SW 1271 (cell line): ENCODE results near the gene SLC6A1.

Experiments used
- DNase-seq, 2 experiments: peaks; one replicate each; lab custom pipeline; 2025; lab: John Stamatoyannopoulos, UW

SLC6A1 gene

DNA sequence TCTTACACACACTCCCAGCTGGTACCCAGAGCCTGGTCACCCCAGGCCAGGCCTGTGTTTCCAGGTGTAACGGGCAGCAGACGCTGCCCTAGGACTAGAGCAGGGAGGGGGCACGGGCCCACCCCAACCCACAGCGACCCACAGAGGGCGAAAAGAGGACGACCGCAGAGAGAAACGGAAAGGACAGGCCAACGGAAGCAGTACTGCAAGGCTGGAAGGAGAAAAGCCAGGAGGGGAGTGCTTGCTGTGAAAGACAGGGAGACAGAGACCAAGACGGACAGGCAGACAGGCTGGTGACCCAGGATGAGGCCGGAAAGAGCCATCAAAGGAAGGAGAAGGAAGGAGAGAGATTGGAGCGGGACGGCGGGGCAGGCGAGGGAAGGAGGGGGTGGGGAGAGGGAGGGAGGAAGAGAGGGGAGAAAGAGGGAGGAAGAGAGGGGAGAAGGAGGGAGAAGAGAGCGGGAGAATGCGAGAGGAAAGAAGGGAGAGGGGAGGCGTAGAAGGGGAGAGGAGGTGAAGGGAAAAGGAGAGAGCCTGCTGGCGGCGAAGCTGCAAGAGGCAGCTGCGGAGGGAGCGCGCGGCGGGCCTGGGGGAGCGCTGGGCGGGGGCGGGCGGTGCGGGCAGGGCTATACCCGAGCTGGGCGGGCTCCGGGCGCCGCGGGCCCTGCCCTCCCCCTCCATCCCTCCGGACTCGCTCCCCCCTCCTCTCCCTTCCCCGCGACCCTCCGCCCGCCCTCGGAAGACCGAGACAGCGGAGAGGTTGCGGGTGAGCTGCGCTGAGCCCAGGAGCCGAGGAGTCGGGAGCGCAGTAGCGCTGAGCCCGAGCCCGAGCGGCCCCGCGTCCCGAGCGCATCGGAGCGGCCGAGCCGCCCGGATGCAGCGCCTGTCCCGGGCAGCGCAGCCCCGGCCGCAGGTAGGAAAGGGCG is at the start of gene SLC6A1:
Gene SLC6A1, plus strand, starts transcription at position 732 of the 926 bp plus-strand sequence. CDS start 24,464 bp downstream, outside the sequence.
- DNase-seq = no peak

DNA sequence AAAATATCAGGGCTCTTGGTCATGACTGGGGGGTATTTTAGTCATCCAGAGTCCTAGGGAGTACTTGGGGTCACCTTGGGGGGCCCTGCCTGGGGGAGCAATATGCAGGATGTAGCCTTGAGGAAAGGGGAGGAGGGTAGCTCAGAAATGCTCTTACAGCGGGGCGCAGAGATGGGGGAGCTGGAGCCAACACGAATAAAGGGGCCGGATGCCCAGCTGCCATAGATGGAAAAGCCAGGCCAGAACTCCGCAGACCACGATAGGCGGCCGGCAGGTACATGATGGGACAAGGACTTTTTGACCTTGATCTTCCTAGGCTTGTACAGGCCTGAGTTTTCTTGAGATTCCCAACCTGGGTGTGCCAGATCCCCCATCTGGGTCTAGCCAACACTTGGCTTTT is 47.7 kb upstream of the SLC6A1 start:
- DNase-seq = no peak

DNA sequence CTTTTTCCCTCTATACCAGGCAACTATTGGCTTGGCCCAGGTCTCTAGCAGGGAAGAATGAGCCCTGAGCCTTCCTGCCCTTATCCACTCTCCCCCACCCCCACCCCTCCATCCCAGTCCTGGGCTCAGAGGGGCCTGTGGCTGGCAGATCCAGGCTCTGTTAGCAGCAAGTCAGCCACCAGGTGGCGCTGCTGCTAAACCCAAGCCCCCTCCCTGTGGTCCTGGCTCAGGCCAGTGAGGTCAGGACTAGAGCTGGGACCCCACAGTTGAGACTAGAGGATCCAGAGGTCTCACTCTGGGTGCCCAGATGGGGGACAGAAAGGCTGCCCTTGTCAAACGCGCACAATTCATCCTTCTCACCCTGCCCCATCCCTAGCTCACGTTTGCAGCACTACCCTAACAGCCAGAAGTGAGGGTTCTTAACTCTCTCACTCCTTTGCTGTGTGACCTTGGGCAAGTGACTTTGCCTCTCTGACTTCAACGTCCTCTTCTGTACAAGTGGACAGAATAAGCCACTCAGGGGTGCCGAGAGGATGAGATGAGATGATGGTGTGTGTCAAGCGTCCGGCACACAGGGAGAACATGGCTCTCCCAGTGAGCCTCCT is 46.8 kb upstream of the SLC6A1 start:
- DNase-seq = peak; percentile 15 to 22

DNA sequence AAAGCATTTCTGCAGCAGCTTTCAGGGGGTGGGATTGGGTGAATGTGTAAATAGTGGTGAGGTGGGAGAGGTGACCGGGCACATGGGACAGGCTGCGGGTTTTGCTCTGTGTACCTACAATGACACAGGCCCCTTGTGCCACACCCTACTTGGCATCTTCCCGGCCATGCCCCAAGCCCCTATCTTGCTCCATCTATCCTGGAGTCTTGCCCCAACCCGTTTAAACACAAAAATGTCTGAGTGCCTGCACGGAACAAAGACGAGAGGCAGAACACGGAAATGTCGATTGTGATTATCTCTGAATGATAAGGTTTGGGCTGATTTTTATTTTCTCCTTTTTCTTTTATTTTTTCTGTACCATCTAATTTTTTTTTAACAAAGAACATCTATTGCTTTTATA is 46.0 kb upstream of the SLC6A1 start:
- no peak for DNase-seq

DNA sequence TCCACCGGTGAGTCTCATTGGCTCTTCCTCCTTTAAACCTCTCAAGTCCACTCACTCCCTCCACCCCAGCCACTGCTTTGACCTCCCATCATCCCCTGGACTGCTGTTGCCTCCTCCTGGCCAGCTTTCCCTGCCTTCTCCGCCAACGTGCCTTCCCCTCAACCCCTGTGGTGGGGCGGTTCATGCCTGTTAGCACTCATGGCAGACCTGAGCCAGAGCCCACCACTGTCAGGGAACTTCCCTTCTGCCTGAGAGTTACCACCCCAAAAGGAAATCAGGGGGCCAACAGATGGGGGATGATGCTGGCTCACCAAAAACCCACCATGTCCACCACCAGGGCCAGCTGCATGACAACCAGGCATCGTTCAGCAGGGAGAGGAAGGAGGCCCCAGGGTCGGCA is 44.2 kb upstream of the SLC6A1 start:
- no peak for DNase-seq

DNA sequence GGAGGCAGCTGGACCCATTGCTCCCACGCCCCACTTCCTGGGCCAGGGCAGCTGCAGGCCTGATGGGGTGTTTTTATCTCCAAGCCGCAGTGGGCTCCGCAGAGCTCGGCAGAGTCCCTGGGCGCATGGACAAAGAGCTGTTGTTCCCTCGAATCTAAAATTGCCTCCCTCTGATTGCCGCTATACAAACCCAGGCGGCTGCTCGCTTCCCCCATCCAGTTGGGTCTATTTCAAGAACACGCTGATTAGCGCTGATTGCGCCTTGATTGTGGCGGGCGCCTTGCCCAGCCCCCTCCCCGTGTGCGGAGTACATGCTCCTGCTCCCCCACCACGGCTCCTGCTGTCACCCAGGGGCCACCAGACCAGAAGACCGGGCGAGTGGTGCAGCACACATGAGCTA is 43.4 kb upstream of the SLC6A1 start:
- no peak for DNase-seq

DNA sequence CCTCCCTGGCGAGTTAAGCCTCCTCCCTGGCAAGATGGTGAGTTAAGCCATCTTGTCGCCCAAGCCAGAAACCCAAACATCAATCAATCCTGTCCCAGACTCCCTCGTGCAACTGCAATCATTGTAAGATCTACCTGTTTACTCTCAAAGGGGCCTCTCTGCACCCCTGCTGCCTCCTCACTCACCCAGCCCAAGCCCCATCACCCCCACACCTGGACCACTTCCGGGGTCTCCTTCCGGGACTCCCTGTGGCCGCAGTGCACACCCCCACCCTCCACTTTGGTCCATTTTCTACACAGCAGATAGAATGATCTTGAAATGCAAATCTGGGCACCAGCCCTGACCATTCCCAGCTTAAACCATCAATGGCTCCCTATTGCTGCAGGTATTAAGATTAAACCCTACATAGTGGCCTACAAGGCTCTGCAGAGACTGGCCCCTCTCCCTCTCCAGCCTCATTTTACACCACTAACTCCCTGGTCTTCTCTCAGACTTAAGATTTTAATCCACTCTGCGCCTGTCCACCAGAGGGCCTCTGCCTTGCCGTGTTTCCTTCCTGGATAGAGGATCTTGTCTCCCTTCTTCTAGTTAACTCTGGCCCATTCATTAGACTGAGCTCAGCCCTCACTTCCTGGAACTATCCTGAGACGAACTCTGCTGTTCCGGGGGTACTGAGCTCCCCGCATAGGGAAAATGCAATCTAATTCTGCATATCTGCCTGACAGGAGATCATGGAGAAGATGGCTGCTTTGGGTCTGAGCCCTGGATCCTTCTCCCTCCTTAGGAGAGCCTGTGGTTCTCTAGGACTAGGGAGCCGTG is 41.9 kb upstream of the SLC6A1 start:
- peak; percentile 21 to 57 for DNase-seq

DNA sequence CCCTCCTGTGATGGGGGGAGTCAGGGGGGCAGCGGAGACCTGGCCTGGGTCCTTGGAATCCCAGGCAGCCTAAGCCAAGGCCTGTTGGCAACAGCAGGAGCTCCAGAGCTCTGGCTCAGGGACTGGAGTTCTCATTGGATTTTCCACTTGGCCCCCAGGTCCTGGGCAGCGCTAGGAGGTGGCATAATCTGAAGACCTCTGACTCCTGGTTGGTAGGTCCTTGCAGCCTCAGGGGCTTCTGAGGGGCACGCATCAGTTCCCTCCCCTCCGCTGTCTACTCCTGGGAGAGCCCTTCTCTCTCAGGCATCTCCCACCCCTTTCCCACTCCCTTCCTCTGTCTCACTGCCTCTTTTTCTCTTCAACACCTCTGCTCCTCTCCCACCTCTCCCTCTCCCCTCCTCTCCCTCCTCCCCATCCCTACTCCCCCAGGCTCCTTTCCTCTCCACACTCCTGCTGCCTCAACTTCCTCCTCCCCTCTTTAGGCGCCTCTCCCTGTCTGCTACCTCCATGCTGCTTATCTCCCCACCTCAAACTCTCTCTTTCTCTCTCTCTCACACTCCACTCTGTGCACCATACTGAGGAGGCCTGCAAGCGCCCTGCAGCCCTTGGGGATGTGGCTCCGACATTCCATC is 41.1 kb upstream of the SLC6A1 start:
- DNase-seq = no peak

DNA sequence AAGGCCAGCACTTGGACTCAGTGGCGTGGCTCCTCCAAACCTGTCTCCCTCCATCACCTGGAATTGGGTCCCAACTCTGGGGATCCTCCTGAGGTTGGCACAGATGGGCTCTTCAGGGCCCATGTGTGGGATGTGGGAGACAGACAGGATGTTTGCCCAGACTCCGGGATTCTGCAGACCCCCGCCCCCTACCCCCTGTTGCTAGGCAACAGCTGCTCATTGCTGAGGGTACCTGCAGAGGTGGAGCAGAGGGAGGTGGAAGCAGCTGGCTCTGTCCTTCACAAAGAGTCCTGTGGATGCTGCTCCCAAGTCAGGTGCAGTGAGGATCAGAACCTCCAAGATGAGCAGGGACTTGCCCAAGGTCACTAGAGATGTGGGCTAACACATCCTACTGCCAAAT is 40.0 kb upstream of the SLC6A1 start:
- DNase-seq = no peak

DNA sequence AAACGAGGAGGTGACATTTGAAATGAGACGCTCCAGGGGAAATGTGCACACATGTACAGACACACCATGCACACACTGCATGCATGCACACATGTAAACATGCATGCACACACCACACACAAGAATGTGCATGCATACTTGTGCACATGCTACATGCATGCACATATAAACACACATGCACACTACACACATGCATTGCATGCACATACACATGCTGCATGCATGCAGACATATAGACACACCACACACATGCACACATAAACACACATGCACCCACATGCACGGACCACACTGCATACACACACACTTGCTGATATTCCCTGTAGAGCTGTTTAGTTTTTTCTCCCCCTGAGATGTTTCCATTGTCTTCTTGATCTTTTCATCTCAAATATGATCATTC is 37.8 kb upstream of the SLC6A1 start:
- DNase-seq = no peak

DNA sequence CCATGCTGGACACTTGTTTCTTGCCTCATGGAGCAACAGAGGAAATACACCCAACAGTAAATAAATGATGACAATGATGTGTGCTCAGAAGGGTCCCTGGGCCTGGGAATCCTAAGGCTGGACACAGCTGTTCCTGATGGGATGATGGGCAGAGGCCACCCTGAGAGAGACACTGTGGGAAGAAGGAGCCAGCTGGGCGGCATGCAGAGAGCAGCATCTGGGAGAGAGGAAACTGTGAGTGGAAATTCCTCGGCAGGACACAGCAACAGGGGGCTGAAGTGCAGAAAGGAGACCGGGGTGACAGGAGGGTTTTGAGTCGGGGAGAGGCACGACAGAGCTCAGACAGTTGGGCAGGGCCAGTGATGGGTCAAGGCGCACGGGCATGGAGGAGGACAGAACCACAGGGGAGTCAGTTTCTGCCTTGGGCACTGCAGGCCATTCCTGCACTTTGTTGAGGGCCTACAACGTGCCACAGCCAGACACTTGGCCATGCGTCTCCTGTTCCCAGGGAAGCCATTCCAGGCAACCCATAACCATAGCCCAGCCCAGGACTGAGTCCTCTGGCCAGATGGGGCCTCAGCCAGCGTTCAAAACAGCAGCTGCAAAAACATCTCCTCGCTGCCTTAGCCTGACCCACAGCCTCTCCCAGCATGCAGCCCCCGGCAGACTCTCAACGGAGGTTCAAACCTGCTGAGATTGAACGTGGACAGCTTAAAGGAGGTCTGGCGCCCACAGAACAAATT is 36.7 kb upstream of the SLC6A1 start:
- DNase-seq = no peak

DNA sequence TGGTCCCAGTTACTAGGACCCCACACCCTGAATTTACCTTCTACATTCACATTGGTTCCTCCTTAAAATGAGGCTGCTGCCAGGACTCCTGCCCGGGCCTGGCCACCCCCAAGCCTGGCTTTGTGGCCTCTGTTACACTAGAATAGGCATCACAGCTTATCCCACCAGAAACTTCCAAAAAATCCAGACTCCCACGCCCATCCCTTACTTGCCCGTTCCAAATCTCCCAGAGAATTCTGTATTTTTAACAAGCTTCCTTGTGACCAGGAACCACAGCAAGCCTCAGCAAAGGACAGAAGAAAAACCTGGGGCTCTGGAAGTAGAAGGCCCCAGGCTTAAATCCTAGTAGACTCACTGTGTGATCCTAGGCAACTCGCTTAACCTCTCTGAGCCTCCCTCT is 36.0 kb upstream of the SLC6A1 start:
- DNase-seq = no peak

DNA sequence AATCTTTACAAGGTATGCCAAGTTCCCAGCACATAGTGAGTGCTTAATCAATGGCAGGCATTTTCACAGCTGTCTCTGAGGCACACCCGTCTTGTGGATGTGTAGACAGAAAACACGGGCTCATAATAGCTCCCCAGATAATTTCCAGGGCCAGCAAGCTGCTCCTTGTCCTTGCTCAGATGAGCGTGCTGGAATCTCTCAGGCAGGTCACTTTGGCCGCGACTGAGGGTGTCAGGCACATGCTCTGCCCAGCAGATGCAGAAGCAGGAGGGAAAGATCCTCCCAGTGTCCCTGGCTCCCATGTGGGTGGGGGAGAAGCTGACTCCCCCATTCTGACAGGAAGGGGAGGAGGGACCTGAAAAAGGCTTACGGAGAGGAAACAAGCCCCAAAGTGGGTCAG is 35.6 kb upstream of the SLC6A1 start:
- DNase-seq = no peak

DNA sequence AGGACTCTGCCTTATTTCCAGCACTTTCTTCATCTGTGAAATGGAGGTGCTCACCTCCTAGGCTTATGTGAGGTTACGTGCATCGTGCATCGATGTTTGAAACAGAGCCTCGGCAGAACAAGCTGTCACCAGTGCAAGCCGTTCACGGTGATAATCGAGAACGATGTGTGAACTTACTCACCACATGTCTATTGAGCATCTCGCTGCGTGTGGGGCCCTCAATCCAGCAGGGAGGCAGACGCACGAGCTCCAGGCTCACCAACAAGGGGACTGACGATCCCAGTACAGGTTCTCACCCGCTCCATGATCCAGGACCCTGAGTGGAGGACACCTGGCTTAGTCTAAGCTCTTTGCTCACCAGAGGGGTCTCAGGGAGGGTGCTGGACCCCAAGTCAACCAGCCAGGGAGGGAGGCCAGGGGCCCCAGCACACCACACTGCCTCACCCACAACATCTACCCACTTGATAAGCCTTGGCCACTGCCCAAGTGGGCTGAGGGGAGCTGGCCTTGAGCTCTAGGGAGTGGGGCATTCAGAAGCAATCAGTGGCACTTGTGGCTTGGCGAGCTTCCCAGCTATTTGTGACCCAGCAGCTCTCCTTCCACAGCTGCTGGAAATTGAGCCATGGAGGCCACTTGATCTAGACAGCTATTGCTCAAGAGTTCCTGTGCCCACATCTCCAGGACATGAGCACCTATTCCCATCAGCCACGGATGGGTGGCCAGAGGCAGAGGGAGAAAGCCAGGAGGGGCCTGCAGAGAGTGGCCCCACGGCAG is 34.4 kb upstream of the SLC6A1 start:
- DNase-seq = no peak

DNA sequence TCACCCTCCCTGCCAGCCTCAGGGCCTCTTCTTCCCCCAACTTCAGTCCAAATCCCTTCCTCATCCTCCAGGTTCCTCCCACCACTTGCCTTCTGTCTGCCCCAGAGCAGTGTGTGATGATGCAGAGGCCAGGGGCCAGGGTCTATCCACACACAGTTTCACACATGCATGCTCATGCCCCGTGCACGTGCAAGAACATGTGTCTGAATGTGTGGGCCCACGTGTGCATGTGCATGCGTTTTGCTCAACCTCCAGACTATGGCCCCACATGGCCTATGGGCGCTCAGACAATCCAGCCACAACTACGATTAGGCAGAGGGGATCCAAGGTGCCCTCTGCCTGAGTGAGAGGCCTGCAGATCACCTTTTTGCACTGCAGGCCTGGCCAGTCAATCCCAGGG is 32.3 kb upstream of the SLC6A1 start:
- no peak for DNase-seq

DNA sequence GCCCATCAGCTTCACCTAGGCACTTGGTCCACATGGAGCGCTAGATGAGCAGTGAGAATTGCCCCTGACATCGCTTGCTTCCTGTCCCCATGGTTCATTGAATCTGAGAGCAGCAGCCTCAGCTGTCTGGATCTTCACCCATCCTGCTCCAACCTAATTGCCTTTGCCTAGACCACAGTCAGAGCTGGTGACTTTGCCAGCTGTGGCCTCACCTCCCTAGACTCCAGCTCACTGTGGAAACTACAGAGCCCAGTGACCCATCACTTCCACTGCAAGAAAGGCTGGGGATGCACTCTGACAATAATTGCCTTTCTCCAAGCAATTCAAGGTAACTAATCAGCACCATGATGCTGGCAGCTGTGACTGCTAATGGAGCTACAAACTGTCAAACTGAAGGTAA is 30.6 kb upstream of the SLC6A1 start:
- DNase-seq = no peak

DNA sequence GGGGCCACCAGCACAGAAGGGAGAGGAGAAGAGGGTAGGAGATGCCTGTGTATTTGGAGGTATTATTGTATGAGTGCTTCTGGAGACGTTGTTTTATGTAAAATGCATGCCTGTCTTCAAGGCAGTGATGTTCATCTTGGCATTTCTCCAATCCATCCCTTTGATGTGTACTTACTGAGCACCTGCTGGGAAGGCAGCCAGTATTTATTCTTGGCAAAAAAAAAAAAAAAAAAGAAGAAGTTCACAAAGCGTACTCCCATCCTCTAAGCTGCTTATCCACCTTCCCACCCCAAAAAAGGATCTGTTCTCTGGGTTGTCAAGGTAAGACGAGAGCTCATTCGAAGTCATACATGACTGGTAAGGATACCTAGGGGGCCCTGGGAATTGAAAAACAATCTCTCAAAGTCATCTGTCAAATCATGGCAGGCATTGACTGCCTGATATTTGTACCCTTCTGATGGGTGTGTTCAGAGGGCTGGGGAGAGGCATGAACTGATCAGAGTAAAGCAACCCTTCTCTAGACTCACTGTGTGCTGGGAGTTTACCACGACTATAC is 30.0 kb upstream of the SLC6A1 start:
- DNase-seq = no peak

DNA sequence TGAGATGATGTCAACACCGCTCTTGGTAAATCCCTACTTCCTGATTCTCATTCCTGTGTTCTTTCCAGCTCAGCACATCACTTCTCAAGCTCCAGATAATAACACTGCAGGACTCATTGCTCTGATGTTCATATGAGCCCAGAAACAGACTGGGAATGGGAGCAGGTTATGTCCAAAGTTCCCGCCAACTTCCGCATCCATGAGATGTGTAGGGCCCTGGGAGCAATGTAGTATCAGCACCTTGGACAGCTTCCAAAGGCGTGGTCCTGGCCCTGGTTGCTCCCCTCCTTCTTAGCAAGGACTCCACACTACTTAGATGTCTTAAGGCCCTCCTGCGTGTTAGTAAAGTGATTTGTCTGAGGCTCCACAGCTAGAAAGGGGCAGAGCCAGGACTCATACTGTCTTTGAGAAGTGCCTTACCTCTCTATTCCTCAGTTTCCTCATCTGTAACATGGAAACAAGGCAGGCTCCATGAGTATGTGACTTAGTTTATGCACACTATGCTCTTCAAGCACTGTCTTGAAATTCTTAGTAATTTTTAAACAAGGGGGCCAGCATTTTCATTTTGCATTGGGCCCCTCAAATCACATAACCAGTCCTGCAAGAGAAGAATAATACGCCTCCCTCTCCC is 27.9 kb upstream of the SLC6A1 start:
- no peak for DNase-seq

DNA sequence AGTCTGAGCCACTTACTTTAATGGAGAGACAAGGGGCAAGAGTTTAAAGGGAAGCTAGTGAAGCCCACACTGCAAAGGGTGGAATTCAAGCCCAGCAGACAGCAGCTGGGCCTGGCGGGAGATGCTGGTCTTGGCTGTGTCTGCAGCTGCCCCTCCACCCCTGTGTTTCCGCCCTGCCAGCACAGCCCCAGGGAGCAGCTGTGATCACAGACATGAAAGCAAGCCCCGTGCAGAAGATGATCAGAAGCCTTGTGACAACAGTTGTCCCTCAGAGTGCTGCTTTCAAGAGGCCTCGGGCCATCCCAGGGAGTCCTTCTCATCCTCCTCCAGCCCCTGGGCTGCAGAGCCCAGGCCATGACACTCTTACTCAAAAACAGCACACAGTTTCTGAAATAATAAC is 24.1 kb upstream of the SLC6A1 start:
- DNase-seq = no peak
